T-helper 2 cell treated with Interferon-gamma antibody and Interleukin-4, amounts not matched to agents 100 ng/mL and 5 ng/mL, for 36 hours (primary cell): ENCODE measurements around the gene MYCBP. TPM values are rescaled to one million over a fixed set of nuclear protein-coding genes. Genes with fewer than 3 reads are reported as not detected.
"Not testable (repeated sequence)": the region's sequence is repeated elsewhere in the genome, so short reads cannot be mapped to it uniquely, and the experiment has no call there.

Experiments
- intact Hi-C: fragments of 100-400 bp; cut with micrococcal nuclease; formaldehyde crosslinking; loops from one replicate; pipeline ENCODE4 v1.15.1; 2023
- total RNA-seq: library from RNA; stranded (reverse); gene quantifications from 2 replicates; pipeline ENCODE4 v1.2.3, GENCODE V29; 2022

The MYCBP gene
- total RNA-seq, 1 donor from 2014 or later, result 51.5 TPM

GRCh38 chr1:38870996-38871395 lies 2.2 kb downstream of the MYCBP start:
- intact Hi-C loops, result no loop called here

GRCh38 chr1:38867208-38867607 lies 5.9 kb downstream of the MYCBP start:
- intact Hi-C loops, result no loop called here

GRCh38 chr1:38865112-38865715 lies 7.9 kb downstream of the MYCBP start:
- intact Hi-C loops, result no loop called here

GRCh38 chr1:38860454-38860795 lies 12.7 kb downstream of the MYCBP start:
- intact Hi-C loops, result no loop called here

- intact Hi-C loops, result loop anchor here (1.0 to 5.0 kb wide), 3 partner anchors 13 to 232 kb away; partner anchors contain the start of gene MYCBP
Observed at GRCh38 chr1:38859561-38860453, 13.3 kb downstream of the MYCBP start, which contains the start of gene RRAGC. Gene RRAGC (minus strand): TSS chr1:38859772. CDS start chr1:38859646, 126 bp downstream.

- intact Hi-C loops, result loop anchor here (1.0 to 5.0 kb wide), 3 partner anchors 14 to 233 kb away; partner anchors contain the start of gene MYCBP
Observed at GRCh38 chr1:38858833-38859560, 14.2 kb downstream of the MYCBP start.

GRCh38 chr1:38852780-38853179 lies 20.4 kb downstream of the MYCBP start:
- intact Hi-C loops, result no loop called here

GRCh38 chr1:38848071-38848470 lies 25.1 kb downstream of the MYCBP start:
- intact Hi-C loops, result no loop called here

- intact Hi-C loops, result no loop called here
Observed at GRCh38 chr1:38846210-38846609, 26.9 kb downstream of the MYCBP start.

GRCh38 chr1:38845088-38845487 lies 28.1 kb downstream of the MYCBP start:
- intact Hi-C loops, result not testable (repeated sequence)

GRCh38 chr1:38840281-38840680 lies 32.9 kb downstream of the MYCBP start:
- intact Hi-C loops, result no loop called here

- intact Hi-C loops, result loop anchor here (10.0 kb wide), 1 partner anchor 795 kb away; the partner anchor contains the start of gene POU3F1
Observed at GRCh38 chr1:38839363-38839762, 33.8 kb downstream of the MYCBP start.

GRCh38 chr1:38836316-38836715 lies 36.8 kb downstream of the MYCBP start:
- intact Hi-C loops, result loop anchor here (10.0 kb wide), 1 partner anchor 792 kb away; the partner anchor contains the start of gene POU3F1

- intact Hi-C loops, result loop anchor here (1.0 to 10.0 kb wide), 2 partner anchors 790 to 845 kb away; partner anchors contain the start of genes POU3F1 and SF3A3
Observed at GRCh38 chr1:38834937-38835827, 38.0 kb downstream of the MYCBP start.

GRCh38 chr1:38834221-38834782 lies 38.8 kb downstream of the MYCBP start:
- intact Hi-C loops, result loop anchor here (10.0 kb wide), 1 partner anchor 790 kb away; the partner anchor contains the start of gene POU3F1

- intact Hi-C loops, result loop anchor here (10.0 kb wide), 1 partner anchor 788 kb away; the partner anchor contains the start of gene POU3F1
Observed at GRCh38 chr1:38833146-38833545, 40.0 kb downstream of the MYCBP start.

GRCh38 chr1:38832370-38832734 lies 40.8 kb downstream of the MYCBP start:
- intact Hi-C loops, result loop anchor here (10.0 kb wide), 1 partner anchor 788 kb away; the partner anchor contains the start of gene POU3F1

GRCh38 chr1:38831731-38832369 lies 41.3 kb downstream of the MYCBP start:
- intact Hi-C loops, result loop anchor here (10.0 kb wide), 1 partner anchor 787 kb away; the partner anchor contains the start of gene POU3F1

GRCh38 chr1:38829368-38829767 lies 43.8 kb downstream of the MYCBP start:
- intact Hi-C loops, result no loop called here
